ENCODE data around the gene DIP2C. TPM values are rescaled to one million over a fixed set of nuclear protein-coding genes. Genes with fewer than 3 reads are reported as not detected.
"Not testable (repeated sequence)": the region's sequence is repeated elsewhere in the genome, so short reads cannot be mapped to it uniquely, and the experiment has no call there.

The DIP2C gene
- total RNA-seq, 1 donor from 2014 or later = 18.4 TPM

DNA sequence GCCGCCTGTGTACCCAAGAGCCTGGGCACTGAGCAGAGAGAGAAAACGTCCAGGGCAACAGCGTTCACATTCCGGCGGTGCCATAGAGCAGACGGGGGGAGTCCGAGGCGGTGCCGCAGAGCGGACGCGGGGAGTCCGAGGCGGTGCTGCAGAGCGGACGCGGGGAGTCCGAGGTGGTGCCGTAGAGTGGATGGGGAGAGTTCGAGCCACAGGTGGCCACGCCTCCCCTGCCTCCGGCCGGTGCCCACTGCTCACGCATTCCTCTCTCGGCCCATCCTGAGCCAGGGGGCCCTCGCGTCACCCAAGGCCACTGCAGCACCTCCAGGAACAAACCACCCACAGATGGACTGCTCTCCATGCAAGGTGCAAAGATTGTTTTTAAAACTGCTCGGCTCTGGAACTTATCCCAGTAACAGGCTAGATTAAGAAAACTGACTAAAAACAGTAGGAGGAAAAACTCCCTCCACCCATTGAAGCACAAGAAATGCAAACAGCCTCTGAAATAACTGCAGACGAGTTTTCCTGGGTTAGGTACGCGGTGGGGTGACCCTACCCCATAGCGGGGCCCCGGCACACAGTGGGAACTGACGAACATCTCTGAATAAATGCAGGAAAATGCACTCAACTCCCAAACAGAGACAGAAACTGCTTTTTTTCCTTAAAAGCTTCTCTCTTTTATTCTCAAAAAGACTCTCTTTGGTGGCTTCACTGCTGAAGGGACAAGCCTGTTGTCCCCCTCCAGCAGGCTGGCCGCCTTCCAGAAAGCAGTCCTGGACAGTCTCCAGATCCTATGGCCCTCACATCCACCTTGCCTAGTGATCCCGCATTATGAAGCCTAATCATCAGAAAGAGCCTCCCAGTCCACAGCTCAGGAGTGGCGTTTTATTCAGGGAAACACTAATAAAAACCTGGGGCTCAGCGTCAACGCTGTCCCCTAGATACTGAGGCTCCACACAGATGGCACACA lies 55.9 kb downstream of the DIP2C start:
- TF ChIP-seq POLR2AphosphoS5 (IDR thresholded peaks at IDR 0.05; ENCODE audit: insufficient read depth in 1 of 2, low read depth in 1 of 2) (no peak), POLR2A (IDR thresholded peaks at IDR 0.05) (no peak)
- TF ChIP-seq, protein P1, sequence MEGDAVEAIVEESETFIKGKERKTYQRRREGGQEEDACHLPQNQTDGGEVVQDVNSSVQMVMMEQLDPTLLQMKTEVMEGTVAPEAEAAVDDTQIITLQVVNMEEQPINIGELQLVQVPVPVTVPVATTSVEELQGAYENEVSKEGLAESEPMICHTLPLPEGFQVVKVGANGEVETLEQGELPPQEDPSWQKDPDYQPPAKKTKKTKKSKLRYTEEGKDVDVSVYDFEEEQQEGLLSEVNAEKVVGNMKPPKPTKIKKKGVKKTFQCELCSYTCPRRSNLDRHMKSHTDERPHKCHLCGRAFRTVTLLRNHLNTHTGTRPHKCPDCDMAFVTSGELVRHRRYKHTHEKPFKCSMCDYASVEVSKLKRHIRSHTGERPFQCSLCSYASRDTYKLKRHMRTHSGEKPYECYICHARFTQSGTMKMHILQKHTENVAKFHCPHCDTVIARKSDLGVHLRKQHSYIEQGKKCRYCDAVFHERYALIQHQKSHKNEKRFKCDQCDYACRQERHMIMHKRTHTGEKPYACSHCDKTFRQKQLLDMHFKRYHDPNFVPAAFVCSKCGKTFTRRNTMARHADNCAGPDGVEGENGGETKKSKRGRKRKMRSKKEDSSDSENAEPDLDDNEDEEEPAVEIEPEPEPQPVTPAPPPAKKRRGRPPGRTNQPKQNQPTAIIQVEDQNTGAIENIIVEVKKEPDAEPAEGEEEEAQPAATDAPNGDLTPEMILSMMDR (IDR thresholded peaks at IDR 0.05) = no peak
- H3K27me3 ChIP-seq = no peaks in the 10 kb centered on the region
- no peak overlapping the region for H3K4me3 ChIP-seq
- no peaks in the 10 kb centered on the region for H3K9me3 ChIP-seq
- no peak overlapping the region for H3K27ac ChIP-seq
- intact Hi-C loops (cut with DNase I) = no loop called here
- DNase-seq (ENCODE audit: extremely low spot score in 2 of 2) = no peak
- no peaks in the 10 kb centered on the region for H3K36me3 ChIP-seq
- peaks cover 14% of the 10 kb centered on the region for H3K4me1 ChIP-seq

DNA sequence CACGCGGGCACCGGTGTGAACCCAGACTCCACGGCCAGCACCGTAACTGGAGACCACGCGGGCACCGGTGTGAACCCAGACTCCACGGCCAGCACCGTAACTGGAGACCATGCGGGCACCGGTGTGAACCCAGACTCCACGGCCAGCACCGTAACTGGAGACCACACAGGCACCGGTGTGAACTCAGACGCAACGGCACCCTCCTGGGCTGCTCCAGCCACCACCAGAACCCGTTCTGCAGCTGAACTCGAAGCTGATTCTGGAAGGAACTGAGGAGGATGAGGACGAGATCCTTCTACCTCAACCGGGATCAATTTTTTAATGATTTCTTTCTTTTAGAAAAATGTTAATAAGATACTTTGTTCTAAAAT lies 56.7 kb downstream of the DIP2C start:
- intact Hi-C loops (cut with DNase I); H3K36me3 ChIP-seq; H3K27me3 ChIP-seq; H3K4me1 ChIP-seq; DNase-seq (ENCODE audit: extremely low spot score in 2 of 2); H3K27ac ChIP-seq; H3K4me3 ChIP-seq; H3K9me3 ChIP-seq: not testable (repeated sequence)

DNA sequence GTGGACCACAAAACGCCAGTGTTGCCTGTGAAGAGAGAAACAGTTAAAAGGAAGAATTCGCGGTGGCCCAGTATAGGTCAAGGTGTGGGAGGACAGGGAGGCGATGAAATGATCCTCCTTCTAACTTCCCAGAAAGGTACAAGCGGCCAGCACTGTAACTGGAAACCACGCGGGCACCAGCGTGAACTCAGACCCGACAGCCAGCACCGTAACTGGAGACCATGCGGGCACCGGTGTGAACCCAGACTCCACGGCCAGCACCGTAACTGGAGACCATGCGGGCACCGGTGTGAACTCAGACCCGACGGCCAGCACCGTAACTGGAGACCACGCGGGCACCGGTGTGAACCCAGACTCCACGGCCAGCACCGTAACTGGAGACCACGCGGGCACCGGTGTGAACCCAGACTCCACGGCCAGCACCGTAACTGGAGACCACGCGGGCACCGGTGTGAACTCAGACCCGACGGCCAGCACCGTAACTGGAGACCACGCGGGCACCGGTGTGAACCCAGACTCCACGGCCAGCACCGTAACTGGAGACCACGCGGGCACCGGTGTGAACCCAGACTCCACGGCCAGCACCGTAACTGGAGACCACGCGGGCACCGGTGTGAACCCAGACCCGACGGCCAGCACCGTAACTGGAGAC lies 57.2 kb downstream of the DIP2C start:
- H3K4me3 ChIP-seq; intact Hi-C loops (cut with DNase I); H3K9me3 ChIP-seq; DNase-seq (ENCODE audit: extremely low spot score in 2 of 2); H3K27ac ChIP-seq; H3K27me3 ChIP-seq; H3K36me3 ChIP-seq; H3K4me1 ChIP-seq: not testable (repeated sequence)

DNA sequence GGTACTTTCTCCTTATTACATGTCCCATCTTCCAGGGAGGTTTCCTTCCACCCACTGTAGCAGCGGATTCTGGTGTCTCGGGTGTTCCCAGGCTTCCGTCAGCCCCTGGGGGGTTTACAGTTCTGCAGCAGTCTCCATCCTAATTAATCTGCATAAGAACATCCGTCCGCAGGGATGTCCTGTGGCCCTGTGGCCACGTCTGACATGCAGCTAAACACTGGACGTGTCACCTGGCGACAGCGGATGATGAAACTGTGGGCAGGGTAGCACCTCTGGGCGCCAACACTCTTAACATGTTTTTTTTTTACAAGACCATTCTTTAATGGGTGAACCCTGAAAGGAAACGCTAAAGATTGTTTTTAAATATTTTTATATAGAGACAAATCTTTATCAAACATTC lies 58.2 kb downstream of the DIP2C start:
- intact Hi-C loops (cut with DNase I) = no loop called here
- Histone ChIP-seq H3K36me3 (no peaks in the 10 kb centered on the region), H3K9me3 (no peaks in the 10 kb centered on the region), H3K4me3 (no peak overlapping the region), H3K4me1 (peaks cover 3% of the 10 kb centered on the region), H3K27ac (no peak overlapping the region), H3K27me3 (no peaks in the 10 kb centered on the region)
- no peak for DNase-seq (ENCODE audit: extremely low spot score in 2 of 2)
- no peak for TF ChIP-seq POLR2AphosphoS5 (IDR thresholded peaks at IDR 0.05; ENCODE audit: insufficient read depth in 1 of 2, low read depth in 1 of 2)
- no peak for TF ChIP-seq POLR2A (IDR thresholded peaks at IDR 0.05)
- TF ChIP-seq, protein P1 (IDR thresholded peaks at IDR 0.05) = no peak

DNA sequence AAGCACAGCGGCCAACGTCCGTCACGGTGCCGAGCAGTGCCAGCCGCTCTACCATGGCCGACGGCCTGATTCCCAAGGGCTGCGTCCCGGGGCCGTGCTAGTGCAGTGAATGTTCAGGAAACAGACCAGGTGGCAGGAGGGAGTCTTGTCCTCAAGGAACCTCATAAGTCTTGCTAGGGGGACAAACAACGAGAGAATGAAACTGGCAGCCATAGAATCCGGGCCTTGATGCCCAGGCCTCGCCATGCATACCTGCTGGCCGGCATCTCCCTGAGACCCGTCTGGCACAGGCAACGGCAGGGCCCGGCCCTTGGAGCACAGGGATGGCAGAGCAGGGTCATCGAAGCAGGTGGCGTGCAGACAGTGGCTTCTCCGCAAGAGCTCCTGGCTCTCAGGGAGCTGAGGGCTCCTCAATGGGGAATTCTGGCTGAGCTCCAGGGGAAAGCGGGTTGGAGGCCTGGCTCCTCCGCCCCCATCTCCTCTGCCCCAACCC lies 58.8 kb downstream of the DIP2C start:
- Histone ChIP-seq H3K27ac (no peak overlapping the region), H3K4me3 (no peak overlapping the region), H3K36me3 (no peaks in the 10 kb centered on the region), H3K9me3 (no peaks in the 10 kb centered on the region), H3K4me1 (peaks cover 9% of the 10 kb centered on the region), H3K27me3 (no peaks in the 10 kb centered on the region)
- TF ChIP-seq, protein P1 (IDR thresholded peaks at IDR 0.05) = no peak
- TF ChIP-seq POLR2A (IDR thresholded peaks at IDR 0.05) (no peak), POLR2AphosphoS5 (IDR thresholded peaks at IDR 0.05; ENCODE audit: insufficient read depth in 1 of 2, low read depth in 1 of 2) (no peak)
- DNase-seq (ENCODE audit: extremely low spot score in 2 of 2) = no peak
- intact Hi-C loops (cut with DNase I) = no loop called here
